Measurements from ENCODE around the gene EML6.

EML6 gene

GRCh38 chr2:54950811-54951210 is 227.3 kb downstream of the EML6 start:
- DNase-seq = no peak

DNA sequence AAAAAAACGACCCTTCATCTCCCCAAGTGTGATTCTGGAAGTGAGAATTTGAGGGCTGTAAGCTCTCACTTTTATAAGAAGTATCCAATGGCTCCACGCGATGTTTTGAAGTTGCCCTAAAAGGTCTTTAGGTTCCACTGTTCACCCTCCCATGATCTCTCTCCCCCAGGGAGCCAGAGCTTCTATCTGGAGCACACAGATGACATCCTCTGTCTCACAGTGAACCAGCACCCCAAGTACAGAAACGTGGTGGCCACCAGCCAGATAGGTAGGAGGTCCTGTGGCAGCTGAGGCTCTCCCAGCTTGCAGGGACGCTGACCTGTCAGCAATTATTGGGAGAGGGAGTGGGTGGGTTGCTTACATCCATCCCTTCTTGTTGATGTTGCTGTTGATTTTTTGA is 229.0 kb downstream of the EML6 start:
- DNase-seq = no peak

- DNase-seq = no peak
These were observed 229.6 kb downstream of the EML6 start for GRCh38 chr2:54952978-54953456.

- DNase-seq = no peak
These were observed 230.7 kb downstream of the EML6 start for GRCh38 chr2:54954158-54954557.

DNA sequence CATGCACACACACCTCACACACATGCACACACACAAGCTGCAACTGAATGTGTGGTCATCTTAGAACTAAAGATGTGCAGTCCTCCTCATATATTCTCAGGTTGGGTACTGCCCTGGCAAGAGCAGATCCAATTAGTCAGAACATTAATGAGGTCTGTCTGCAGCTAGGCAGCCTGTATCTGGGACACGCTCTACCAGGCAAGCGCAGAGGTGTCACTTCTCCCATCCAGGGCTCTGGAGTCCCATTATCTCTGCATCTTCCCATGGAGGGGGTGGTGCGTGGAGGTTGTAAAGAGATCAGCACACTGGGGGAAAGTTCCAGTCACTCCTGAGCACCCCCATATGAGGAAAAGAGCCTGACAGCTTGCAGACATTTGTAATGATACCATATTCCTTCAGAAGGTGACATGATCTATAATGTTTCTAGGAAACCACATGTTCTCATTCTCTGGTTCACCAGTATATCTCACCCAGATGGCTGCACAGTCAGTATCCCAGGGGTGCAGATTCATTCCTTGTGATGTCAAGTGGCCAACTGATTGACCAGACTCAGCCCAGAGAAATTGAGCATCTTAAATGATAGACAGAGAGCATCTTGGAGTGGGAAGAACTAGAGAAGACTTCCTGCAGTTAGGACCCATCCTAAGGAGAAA is 231.4 kb downstream of the EML6 start:
- DNase-seq = no peak

DNA sequence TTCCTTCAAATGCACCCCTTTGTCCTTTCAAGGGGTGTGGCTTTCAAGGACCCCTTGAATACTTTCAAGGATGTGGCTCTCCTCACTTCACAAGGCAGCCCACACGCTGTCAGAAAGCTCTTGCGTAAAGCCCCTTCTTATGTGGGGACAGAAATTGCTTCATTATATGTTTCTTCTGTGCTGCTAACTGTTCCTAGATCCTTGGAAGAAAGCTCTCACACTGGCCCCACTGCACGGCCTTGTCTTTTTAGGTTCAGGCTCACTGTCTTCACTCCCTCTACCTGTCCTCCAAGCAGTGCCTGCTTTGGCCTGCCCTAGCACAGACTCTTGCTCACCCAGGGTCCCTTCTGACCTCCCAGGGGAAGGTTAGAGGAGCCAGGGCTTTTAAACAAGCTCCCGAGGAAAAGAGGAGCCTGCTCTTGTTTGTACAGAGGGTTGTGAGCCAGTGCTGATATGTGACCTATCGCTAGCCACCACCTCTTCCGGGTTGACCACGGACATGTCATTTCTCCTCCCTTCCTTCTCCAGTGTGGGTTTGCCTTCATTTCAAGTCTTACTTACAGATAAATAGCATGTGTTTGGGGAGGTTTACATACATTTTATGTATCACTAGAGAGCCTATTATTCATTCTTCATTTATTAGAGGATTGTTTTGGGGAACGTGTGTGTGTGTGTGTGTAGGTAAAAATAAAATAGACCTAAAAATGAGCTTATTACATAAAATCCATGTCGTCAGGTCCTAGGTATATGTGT is 232.1 kb downstream of the EML6 start:
- no peak for DNase-seq

GRCh38 chr2:54956111-54956627 is 232.7 kb downstream of the EML6 start:
- DNase-seq = no peak

DNA sequence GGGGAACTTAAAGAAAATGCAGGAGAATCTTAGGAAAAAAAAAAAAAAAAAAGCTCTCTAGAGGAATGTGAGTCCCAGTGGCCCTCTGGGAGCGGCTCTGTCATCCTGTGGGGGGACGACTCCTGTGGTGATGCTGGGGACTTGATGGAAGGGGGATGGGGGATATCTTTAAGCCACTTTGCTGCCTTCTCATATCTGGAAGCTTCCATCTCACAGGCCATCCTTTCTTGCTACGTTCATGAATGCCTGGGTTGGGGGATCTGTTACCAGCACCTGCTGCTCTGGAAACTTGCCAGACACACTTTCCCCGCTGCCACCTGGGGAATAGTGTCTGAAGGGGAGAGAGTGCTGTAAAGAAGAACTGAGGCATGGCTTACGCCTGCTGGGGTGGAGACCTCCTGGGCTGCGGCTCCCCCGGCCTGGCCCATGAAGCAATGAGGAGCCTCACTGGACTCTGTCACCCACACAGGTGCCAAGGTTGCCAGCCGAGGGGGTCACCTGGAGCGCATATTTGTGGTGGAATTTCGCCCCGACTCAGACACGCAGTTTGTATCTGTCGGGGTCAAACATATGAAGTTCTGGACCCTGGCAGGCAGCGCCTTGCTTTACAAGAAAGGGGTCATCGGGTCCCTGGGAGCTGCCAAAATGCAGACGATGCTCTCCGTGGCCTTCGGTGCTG is 234.0 kb downstream of the EML6 start:
- no peak for DNase-seq

- DNase-seq = no peak
These were observed 235.4 kb downstream of the EML6 start for GRCh38 chr2:54958717-54959371.

DNA sequence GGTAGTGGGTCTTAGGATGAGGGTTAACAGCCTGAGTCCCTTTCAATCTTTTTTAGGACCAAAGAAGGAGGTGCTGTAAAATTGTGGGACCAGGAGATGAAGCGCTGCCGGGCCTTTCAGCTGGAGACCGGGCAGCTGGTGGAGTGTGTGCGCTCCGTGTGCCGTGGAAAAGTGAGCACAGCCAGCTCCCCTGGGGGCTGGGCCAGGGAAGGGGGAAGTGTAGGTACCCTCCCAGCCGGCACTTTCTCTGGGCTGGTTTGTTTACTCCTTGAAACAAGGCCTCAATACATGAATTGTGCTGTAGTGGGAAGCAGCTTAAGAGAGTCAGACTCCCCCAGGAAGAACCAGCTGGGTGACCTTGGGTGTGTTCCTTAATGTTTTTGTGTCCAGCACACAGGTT is 236.7 kb downstream of the EML6 start:
- DNase-seq = no peak

DNA sequence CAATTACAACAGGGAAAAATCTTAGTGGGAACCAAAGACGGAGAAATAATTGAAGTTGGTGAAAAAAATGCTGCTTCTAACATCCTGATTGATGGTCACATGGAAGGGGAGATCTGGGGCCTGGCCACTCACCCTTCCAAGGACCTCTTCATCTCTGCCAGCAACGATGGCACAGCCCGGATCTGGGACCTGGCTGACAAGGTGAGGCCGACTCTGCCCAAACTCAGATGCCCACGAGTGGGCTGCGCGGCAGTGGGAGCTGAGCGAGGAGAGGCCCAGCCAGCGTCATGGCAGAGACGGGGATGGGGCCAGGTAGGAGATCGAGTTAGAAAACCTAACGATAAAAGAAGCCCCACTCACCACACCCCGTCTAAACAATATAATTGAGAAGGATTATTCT is 239.0 kb downstream of the EML6 start:
- DNase-seq = no peak

DNA sequence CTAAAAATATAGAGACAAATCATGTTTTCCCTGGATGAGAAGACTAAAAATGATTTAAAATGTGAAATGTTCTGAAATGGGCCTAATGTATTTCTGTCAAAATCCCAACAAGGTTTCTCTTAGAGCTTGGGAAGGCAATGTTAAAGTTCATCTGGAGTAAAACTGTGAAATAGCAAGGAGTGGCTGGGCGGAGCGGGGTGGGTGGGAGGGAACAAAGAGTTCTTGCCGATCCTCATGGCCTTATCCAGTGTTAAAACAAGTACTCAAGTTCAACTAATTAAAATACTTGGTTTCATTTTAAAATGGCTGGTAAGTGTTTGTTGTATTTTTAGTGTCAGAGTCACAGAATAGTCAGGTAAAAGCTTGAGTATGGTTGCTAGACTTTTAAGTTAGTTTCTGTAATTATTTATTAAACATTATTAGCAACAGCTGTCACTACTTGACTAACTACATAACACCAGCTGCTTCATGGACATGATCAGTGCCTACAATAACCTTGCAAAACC is 239.5 kb downstream of the EML6 start:
- no peak for DNase-seq

DNA sequence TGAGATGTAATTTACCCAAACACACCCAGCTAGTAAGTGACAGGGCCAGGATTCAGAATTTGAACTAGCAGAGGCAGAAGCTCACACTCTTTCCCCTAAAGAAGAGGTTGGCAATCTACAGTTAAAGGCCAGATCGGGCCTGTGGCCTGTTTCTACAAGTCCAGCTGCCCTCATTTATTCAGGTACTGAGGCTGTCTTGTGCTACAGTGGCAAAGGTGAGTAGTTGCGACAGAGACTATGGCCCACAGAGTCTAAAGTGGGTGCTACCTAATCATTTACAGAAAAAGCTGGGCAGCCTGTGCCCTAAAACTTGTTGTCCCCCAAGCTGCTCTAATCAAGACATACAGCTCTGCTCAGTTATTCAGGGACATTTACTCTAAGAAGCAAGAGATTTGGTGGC is 240.0 kb downstream of the EML6 start:
- DNase-seq = no peak

DNA sequence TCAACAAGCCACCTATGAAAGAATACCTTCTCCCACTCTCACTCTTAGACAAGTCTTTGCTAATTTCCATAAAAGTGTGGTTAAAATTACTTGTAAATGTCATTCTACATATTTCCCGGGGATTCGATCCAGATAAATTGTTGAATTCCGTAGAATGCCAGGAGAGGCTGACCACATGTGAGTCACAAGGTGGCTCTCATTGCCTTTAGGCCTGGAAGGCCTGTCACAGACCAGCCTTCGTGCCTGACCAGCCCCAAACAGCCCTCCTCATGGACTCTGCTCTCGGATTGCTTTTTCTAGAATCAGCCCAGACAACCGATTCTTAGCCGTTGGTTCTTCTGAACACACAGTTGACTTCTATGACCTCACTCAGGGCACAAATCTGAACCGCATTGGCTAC is 240.8 kb downstream of the EML6 start:
- DNase-seq = no peak

DNA sequence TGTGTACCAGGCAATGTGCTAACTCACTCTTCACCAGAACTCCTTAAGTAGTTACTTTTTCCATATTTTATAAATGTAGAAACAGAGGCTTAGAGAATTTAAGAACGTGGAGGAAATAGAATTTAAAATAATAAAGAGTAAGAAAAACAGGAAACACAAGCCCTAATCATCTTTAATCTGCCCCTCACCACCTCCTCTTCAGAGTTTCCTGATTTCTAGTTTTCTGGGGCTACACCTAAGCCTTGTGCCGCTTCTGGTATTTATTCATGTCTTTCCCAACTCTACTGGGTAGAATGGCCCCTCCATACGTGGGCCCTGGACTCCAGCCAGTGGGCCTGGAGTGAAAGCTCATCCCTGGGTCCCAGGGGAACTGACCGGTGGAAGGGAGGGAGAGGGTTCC is 241.4 kb downstream of the EML6 start:
- DNase-seq = no peak

DNA sequence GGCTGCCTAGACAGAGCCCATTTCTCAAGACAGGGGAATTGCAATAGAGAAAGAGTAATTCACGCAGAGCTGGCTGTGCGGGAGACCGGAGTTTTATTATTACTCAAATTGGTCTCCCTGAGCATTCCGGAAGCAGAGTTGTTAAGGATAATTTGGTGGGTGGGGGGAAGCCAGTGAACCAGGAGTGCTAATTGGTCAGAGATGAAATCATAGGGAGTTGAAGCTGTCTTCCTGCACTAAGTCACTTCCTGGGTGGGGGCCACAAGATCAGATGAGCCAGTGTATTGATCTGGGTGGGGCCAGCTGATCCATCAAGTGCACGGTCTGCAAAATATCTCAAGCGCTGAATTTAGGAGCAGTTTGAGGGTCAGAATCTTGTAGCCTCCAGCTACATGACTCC is 242.0 kb downstream of the EML6 start:
- DNase-seq = no peak

DNA sequence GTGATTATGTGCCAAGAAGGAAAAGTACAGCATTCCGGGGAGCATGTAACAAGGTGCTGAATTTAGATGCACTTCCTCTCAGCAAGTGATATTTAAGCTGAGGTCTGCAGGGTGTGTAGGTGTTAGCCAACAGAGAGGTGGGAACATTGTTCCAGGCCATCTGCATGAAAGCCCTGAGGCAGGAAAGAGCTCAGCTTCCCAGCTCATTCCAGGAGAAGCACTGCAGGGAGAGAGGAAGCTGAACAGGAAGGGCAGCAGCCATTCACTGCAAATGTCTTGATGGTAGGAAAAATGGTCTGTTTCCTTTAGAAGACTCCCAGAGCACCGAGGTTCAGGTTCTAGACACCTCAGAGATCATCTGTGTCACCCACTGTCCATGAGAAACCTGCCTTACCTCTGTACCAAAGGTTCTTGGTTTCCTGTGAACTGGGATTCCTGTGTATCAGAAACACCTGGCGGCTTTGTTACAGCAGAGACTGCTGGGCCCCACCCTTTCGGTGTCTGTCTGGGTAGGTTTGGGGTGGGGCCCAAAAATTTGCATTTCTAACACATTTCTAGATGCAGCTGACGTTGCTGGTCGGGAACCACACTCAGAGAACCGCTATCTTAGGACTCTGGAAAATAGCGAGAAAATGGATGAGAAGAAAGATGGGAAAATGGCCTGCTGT is 242.8 kb downstream of the EML6 start:
- no peak for DNase-seq

- no peak for DNase-seq
These were observed 243.4 kb downstream of the EML6 start for GRCh38 chr2:54966837-54967236.

DNA sequence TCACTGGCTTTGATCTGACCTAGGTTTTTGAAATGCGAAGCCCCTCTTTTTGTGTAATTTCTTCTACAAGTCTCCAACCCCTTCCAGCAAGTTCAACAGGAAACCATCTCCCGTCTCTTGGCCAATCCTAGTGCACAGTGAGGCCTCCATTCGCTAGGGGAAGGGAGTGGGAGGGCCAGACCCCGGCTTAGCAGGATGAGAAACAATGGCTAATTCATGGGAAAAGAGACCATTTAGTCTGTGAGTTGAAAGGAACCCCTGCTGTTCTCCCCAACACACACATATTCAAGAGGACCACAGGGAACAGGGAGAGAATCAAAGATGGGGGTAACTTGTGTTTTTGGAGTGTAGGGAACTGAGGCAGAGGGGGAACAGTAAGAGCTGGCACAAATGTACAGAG is 243.8 kb downstream of the EML6 start:
- DNase-seq = no peak

GRCh38 chr2:54967759-54968365 is 244.4 kb downstream of the EML6 start:
- no peak for DNase-seq

- no peak for DNase-seq
These were observed 245.2 kb downstream of the EML6 start for GRCh38 chr2:54968561-54969218.

Data from NCI-H446 (cell line).